Frontal cortex (tissue), 4 donors: ENCODE results near the gene LRRC52. TPM values are rescaled to one million over a fixed set of nuclear protein-coding genes. Genes with fewer than 3 reads are reported as not detected.

Experiments used
- DNase-seq, 2 donors: peaks; one replicate each; pipeline ENCODE4 v3.0.0; 2012; ENCODE audit warnings: low spot score in 2 of 2
- FAIRE-seq: peaks from 2 replicates; lab custom pipeline; 2012; peaks lifted over from hg19 to GRCh38; lab: Jason Lieb, UNC
- total RNA-seq: library from RNA; depleted of rRNA; stranded (reverse); fragments of >200 nt; gene quantifications from one replicate; pipeline ENCODE4 v1.2.3, GENCODE V29; 2014
- donor health status: control.
- donor health status: control.
- donor health status: control.

LRRC52 gene, protein sequence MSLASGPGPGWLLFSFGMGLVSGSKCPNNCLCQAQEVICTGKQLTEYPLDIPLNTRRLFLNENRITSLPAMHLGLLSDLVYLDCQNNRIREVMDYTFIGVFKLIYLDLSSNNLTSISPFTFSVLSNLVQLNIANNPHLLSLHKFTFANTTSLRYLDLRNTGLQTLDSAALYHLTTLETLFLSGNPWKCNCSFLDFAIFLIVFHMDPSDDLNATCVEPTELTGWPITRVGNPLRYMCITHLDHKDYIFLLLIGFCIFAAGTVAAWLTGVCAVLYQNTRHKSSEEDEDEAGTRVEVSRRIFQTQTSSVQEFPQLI
- total RNA-seq = not detected

DNA sequence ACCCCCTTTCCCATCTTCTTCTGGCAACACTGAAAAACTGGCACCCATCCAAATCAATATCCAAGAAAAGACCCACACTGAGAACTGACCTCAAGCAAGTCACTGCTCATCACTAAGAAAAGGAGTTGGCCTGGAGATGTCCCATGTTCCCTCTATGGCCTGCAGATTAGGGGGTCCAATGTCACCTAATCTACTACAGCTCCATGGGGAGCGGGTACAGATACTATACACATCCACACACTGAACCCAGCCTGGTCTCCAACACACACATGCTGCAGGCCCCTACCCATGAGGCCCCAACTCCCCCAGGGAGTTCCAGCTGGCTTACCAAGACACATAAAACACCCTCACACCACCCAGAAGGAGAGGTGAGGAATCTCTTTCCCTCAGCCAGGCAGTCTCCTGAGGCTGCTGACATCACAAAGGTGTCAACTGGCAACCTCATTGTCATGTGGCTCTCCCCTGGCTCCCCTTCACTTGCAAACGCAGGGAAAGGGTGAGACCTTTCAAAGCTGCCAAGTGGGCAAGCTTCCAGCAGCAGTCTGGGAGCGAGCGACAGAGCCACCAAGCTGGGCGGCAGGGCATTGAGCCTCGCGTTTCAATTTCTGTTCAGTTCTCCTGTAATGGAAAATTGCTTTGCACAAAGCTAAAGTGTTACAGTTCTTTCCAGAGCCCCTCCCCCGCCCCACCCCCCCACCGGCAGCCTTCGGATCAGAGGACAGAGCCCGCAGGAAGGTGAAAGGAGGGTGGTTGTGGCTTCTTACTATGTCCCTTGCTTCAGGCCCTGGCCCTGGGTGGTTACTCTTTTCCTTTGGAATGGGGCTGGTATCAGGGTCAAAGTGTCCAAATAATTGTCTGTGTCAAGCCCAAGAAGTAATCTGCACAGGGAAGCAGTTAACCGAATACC lies at the start of gene LRRC52:
LRRC52 (plus strand) TSS at position 469 of the 907 bp plus-strand sequence; CDS start at position 766, 297 bp downstream.
- no peak for FAIRE-seq
- DNase-seq = peak in 1 of 2 donors; percentile 41

DNA sequence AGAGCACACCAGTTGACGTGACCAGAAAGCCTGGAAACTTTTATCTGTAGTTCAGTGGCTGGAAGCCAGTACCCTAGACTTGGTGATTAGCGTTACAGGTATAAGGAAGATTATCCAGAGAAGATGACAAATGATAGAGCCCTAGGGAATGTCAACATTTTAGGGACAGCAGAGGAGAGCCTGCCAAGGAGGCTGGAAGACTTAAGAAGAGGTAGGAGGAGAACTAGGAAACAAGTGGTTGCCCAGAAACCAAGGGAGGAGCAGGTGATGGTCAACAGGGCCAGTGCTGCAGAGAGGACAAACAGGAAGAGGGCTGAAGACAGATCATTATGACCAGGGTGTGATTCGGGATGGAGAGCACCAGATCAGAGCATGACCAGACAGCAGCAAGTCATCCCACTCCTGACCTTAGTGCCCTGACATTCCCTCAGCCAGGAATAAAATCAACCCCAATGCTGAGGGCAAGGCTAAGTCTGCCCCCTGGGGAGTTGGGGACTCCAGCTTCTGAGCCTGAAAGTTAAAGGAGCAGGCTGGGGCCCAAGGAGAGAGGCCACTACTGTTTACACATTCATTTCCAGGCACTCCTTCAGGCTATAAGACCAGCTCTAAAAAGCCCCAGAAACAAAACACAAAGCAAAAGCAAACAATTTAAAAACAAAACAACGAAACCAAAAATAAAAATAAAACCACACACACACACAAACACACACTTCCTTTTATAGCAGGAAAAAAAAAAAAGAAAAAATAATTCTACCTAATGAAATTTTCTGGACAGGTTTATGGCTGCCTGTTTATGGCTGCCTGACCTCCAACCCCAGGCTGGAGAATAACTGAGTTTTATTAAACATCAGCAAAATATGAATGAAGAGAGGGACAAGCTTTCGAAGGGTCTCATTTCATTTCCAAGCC lies 48.6 kb upstream of the LRRC52 start:
- DNase-seq = no peak
- no peak for FAIRE-seq

DNA sequence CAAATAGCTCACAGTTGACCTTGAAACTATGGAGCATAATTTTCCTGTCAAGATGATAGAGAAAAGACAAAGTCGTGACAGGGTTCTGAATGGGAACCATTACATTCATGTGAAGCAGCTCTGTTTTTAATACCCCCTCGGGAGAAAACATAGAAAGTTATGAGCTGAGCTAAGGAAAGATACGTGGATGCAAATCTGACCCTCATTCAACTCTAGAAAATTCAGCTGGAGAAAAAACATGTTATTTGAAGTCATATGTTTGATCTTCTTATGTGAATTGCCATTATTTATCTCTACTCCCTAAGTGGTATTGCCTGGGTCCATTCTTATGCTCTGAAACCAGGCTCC lies 48.0 kb upstream of the LRRC52 start:
- no peak for FAIRE-seq
- no peak for DNase-seq

DNA sequence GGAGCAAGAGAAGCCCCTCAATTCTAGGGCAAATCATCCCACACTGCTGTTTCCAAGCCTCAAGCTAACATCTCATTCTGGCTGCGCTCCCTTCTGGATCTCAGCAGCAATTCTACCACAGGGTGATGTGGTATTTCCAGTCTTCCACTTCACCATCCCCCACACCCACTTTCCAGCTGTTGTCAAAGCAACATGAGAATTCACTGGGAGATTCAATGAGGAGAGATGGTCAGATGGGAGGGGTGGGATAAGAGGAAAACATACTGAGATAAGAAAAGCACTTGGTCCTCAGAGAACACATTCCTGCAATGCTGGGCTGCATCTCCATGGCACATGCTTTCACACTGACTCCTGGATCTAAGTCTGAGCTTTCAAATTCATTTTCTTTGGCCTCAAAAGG lies 47.3 kb upstream of the LRRC52 start:
- FAIRE-seq (no peak), DNase-seq (no peak)

DNA sequence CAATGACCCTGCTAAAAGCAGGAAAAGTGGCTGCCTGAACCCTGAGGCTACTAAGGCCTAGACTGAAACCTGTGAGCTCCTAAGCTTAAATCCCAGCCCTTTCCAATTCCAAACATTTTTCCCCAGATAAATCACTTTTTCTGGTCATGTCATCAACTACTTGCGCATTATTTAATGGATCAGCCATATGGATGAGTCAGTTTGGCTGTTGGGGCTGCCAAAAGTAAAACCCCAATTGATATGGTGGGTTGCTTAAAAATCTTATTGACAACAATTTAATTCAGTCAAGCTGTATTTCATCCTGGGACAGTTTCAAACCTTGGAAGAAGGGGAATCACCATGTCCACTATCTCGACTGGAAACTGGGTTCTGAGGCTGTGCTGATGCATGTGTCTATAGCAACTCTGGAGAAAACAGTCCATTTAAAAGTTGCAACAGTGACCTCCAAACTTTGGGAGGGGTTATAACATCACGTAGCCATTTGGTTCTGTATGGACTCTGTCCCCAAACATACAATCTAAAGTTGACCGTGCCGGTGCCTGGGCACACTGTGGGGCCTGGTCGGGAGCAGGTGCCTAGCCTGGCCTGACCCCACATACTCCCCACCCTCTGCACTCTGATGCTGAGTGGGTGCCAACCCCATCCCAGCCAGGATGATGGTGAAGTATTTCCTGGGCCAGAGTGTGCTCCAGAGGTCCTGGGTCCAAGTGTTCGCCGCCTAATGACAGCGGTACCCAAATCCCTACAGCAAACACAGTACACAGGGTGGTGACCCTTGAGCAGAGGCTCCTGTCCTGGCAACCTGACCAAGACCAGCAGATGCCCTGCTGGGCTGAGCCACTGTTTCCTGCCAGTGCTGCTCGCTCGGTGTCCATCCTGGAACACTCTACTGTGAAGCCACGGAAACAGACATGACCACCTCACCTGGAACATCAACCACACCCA lies 46.5 kb upstream of the LRRC52 start:
- DNase-seq (no peak), FAIRE-seq (no peak)

DNA sequence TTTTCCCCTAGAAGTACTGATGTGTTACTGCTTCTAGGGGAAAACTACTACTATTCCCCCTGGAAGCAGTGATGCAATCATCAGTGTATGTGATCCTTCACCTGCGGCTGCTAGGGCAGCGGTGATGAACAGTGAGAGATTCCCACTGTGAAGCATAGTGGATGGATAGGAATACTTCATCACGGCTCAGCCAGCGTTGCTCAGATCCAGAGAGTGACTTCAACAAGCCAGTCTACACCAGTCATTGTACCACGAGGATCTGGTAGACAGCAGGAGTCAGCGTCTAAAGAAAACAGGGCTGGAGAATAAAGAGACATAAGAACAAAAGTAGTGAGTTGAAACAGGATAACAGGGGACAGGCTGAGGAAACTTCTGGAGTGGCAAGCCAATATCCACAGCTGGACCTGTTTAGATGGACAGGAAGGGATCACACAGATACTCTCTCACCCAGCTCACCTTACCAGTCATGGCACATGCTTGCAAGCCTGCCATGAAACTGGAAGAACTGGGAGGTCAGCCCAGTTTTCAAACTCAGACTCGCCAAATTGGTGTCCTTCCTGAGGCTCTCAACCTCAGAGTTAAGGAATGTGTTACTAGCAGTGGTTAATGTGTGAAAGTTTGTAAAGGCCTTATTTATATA lies 42.4 kb upstream of the LRRC52 start:
- no peak for DNase-seq
- no peak for FAIRE-seq

DNA sequence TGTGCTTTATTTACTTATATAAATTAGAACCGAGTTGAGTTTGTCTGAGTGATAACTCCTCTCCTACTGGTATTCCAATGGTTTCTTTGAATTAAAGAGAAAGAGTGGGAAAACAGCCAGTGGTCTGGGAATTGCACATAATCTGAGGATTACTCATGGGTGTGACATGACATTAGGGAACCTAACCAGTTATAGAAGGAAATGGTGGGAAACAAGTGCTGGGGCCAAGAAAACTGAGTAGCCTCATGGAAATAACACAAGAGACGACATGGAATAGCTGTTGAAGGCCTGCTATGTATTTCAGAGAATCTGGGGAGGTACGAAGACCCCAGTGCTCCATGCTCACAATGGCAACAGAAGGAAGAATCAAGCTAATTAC lies 41.8 kb upstream of the LRRC52 start:
- no peak for DNase-seq
- no peak for FAIRE-seq

DNA sequence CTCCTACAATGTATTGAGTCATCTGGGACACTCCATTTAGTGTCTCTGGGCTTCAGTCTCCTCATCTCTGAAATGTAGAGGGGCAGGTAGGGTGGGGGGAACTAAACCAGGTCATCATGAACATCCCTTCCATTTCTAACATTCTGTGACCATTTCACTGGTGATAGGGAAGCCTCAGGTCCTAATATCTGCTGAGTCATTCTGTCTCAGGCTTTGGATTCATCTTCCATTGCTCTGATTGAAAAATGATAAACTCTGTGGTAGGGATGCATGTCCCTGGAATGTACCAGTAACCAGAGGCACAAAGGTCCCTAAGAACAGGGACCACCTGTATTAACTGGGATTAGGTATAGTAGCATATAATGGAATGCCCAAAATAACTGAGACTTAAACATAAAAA lies 36.2 kb upstream of the LRRC52 start:
- FAIRE-seq = no peak
- DNase-seq = no peak

DNA sequence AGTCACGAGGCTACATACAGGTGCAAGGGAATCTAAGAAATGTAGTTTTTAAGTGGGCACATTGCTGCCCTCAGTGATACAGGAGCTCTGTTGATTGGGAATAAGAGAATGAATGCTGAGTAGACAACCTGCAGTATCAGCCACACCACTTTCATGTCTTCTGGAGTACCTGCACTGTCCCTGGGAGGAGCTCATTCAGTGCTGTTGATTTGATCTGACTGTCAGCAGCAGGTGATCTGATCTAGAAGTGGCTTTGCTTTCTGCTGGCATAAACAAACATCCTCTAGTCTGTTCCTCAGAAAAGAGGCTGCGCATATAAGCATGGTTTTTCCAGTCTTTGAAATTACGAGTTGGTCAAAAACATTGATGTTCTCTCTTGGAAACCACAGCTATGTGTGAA lies 35.5 kb upstream of the LRRC52 start:
- DNase-seq = no peak
- no peak for FAIRE-seq

DNA sequence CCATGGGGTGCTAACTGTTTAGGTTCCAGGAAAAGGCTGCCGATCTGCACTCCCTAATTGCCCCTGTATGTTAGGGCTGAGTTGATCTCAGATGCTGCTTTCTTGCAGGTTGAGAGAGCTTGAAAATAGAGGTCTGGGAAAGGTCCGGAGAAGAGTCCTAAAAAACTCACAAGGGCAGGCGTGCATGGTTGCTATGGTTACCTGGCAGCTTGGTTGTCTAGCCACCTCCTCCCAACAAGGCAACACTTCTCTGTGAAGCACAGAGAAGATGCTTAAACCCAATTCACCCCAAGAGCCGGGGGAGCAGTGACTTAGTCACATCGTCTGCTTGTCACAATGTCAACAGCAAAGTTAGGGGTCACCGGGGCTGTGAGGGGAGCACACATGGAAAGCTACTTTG lies 31.0 kb upstream of the LRRC52 start:
- no peak for DNase-seq
- no peak for FAIRE-seq

DNA sequence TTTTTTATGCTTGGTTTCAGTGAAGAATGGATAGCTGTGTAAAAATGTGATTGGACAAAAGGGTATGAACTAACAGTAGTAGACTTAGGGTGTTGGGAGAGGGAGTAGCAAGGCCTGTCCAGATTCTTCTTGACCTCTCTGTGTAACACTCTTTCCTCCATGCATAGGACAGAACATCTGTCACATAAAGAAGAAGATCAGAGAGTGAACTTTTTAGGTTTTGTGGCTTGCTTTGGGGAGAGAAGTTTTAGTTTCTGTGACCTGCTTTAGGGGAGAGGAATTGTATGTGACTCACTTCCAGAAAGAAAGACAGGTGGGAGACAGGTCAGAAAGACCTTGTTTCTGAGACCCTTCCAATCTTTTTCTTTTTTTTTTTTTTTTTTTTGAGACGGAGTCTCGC lies 27.3 kb upstream of the LRRC52 start:
- DNase-seq = no peak
- no peak for FAIRE-seq

DNA sequence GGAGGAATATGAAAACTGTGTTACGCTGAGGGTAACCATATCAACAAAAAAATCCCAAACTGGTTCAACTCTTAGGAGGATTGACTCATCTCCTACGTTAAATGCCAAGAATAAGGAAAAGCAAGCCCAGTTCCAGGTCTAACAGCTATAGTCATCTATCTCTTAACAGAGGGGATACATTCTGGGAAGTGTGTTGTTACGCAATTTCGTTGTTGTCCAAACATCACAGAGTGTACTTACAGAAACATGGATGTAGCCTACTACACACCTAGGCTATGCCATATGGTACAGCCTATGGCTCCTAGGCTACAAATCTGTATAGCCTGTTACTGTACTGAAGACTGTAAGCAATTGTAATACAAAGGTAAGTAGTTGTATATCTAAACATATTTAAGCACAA lies 23.2 kb upstream of the LRRC52 start:
- no peak for DNase-seq
- FAIRE-seq = no peak

DNA sequence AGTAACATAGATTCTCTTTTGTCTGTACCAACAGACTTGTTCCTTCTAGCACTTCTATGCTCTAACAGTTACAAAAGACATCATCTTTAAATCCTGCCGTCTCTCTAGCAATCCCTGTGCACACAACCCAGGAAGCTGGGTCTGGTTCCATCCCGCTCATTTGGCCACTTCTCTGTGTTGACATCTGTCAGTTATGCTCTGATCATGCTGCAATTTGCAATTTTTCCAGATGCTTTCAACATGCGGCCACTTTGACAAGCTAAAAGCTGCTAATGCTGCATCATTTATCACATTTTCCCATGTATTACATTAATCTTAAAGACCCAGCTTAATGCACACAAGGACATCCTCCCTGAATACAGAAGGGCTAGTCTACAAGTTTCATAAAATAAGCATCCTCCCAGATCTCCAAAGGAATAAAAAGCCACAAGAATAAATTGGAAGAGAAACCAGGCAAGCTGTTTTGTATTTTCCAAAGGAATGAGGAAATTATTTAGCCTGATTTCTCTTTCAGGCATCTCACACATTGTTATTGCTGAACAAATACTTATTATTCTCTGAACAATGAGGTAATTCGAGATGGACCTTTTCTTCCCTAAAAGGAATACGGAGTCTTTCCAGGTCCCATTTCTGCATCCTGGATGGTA lies 19.0 kb upstream of the LRRC52 start:
- FAIRE-seq = no peak
- no peak for DNase-seq

DNA sequence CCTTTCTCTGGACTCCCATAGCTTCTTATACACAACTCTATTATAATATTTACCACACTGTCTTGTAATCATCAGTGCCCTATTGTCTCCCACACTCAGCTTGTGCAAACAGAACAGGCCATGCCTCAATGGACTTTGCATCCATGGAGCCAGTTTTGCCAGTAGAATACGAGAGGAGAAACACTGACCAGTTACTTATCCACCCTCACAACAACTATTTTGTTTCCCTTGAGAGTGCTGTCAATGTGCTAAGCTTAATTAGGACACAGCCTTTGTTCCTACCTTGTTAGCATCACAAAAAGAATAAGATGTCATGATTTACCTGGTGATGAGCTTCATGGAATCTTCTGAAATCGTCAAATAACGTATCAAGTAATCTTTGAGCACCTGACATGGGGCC lies 18.1 kb upstream of the LRRC52 start:
- FAIRE-seq (no peak), DNase-seq (no peak)

DNA sequence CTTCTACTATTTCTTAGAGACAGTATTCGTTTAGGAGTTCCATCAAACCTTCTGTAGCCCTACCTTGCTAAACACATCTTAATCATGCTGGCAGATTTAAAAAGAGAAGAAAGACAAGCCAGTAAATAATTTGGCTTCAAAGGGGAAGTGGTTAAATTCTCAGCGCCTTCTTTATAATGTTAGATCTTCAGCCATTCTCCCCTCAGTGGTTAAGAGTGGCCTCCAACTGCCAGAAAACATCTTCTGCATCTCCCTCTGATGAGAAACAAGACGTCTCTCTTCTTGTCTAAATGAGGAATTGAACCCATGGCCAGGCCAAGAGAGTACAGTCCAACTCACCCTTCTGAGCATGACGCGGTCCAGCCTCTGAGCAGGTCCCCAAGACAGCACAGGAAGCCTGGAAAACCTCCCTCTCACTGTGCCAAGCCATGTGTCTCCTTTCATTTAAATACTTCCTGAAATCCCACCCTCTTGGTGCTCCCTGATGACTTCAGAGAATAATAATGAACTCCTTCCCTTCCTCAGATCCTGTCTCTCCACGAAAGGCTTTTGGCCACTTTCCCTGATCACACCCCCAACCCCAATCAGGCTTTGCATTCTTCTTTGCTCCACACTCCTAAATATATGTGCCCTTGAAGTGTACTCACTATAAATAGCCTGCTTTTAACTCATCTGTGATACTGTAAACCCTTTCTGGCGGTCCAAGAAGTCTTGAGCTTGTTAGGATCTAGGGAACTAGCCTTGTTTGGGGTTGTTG lies 16.4 kb upstream of the LRRC52 start:
- DNase-seq = no peak
- FAIRE-seq = no peak

DNA sequence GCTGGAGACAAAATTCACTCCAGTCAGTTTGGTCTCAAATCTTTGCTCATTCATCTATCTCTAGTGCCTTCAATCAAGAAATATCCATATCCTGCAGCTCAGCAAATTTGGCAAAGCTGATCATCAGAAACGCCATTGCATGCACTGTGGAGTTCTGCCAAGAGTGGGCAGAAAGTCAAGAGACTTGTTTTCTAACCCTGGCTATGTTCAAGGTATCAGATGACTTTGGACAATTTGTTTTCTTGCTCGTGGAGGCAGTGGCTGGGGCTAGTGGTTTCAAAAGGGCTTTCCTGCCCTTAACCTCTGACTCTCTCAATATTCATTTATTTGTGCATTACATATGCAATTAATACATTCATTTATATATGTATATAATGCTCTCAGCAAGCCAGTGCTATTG lies 12.8 kb upstream of the LRRC52 start:
- FAIRE-seq = no peak
- no peak for DNase-seq

DNA sequence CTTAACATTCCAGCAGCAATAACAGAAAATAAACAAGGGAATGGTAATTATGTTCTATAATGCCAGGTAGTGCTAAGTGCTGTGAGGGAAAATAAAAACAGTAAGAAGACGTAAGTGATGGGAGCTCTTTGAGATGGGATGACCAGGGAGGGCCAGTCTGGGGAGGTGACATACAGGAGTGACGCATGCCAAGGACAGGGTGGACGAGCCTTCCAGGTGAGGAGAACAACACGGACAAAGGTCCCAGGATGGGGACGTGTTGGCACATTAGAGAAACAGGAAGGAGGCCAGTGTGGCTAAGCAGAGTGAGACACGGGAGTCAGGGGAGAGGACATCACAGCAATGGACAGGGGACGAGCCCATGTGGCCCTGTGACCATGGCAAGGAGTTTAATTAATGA lies 11.7 kb upstream of the LRRC52 start:
- FAIRE-seq (no peak), DNase-seq (no peak)

DNA sequence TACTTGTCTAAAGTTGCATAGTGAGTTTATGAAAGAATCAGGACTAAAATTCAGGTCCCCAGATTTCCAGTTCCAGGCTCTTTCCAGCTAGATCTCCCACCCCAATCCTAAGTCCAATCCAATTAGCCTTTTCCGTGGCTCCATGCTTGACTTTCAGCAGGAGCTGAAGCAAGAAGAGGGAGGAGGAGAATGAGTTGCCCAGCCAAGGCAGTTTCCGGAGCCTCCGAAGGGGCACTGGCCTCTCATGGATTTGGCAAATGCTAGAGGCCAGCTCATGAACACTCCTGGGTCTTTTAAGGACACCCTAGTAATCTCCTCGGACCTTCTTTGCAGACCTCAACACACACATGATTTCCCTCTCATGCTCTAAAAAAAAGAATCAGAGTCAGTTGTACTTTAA lies 10.5 kb upstream of the LRRC52 start:
- FAIRE-seq (no peak), DNase-seq (no peak)
